Upper lobe of left lung (tissue), 6 donors: ENCODE measurements around the gene PARP2. TPM values are rescaled to one million over a fixed set of nuclear protein-coding genes. Genes with fewer than 3 reads are reported as not detected.

Source experiments
- ATAC-seq, 2 donors: fragments of 200-7000 bp; cut with Tn5 transposase; one replicate each; pipeline ENCODE4 v1.9.1; 2022; ENCODE audit warnings: mild to moderate bottlenecking in 2 of 2, moderate library complexity in 2 of 2; ENCODE audit not compliant: low FRiP score in 2 of 2
- DNase-seq, 2 donors: peaks; one replicate each; pipeline ENCODE4 v3.0.0-alpha.2; 2019 to 2020
- H3K27ac ChIP-seq, 4 donors: fragments of 200-600 bp; sonication (generic); one replicate each; pipeline ENCODE4 v1.5.1; 2016 to 2019
- H3K27me3 ChIP-seq, 4 donors: fragments of 200-600 bp; sonication (generic); one replicate each; pipeline ENCODE4 v1.5.1; 2017 to 2019
- H3K36me3 ChIP-seq, 4 donors: fragments of 200-600 bp; sonication (generic); one replicate each; pipeline ENCODE4 v1.5.1; 2016 to 2019
- H3K4me1 ChIP-seq, 4 donors: fragments of 200-600 bp; sonication (generic); one replicate each; pipeline ENCODE4 v1.5.1; 2018 to 2019
- H3K4me3 ChIP-seq, 4 donors: fragments of 200-600 bp; sonication (generic); one replicate each; pipeline ENCODE4 v1.5.1; 2017 to 2019; ENCODE audit warnings: mild to moderate bottlenecking in 2 of 4, moderate library complexity in 1 of 4
- H3K9me3 ChIP-seq, 4 donors: fragments of 200-600 bp; sonication (generic); one replicate each; pipeline ENCODE4 v1.5.1; 2018 to 2019
- EP300 ChIP-seq, 4 donors: sonication (generic); formaldehyde crosslinking; IDR thresholded peaks; one replicate each; pipeline ENCODE4 v1.5.1; 2017; ENCODE audit warnings: antibody characterized with exemption in 4 of 4, control low read depth in 2 of 4
- POLR2A ChIP-seq, 4 donors: fragments of 450-650 bp; IDR thresholded peaks; one replicate each; pipeline ENCODE4 v1.5.1; 2016 to 2017; ENCODE audit warnings: antibody characterized with exemption in 4 of 4, mild to moderate bottlenecking in 2 of 4
- POLR2AphosphoS5 ChIP-seq, 2 donors: sonication (generic); formaldehyde crosslinking; IDR thresholded peaks; one replicate each; pipeline ENCODE4 v1.5.1; 2017; ENCODE audit warnings: antibody characterized with exemption in 2 of 2
- WGBS, 2 donors: methylation state at CpG; one replicate each; pipeline ENCODE4 v1.1.5; 2017 to 2018; 5-methylcytosine and 5-hydroxymethylcytosine counted together
- small RNA-seq, 4 donors: library from RNA; depleted of rRNA; stranded (forward); fragments of <200 nt; gene quantifications; one replicate each; pipeline ENCODE3, GENCODE V24; 2016
- total RNA-seq, 6 donors: library from RNA; depleted of rRNA in 4 of 6; stranded (reverse); fragments of >200 nt in 4 of 6; gene quantifications; one replicate each; pipeline versions ENCODE4 v1.1.0 to v1.2.1, GENCODE V29; 2016 to 2021
- TF ChIP-seq, protein P1 (sequence below), 6 experiments: fragments of 450-650 bp in 4 of 6; fragments of 200-600 bp in 2 of 6; sonication (generic) in 2 of 6; IDR thresholded peaks; one replicate each; pipeline ENCODE4 v1.5.1; 2016 to 2019; ENCODE audit warnings: antibody characterized with exemption in 6 of 6
- donor health status: DM: no; HTN: no; CAD: no; lungs with moderate emphysema.
- donor health status: DM: no; HTN: yes; CAD: no; lungs with severe emphysema.

The PARP2 gene
- total RNA-seq, 6 donors from 2014 or later = 11.6 to 31.4 (median 17.6) TPM

DNA sequence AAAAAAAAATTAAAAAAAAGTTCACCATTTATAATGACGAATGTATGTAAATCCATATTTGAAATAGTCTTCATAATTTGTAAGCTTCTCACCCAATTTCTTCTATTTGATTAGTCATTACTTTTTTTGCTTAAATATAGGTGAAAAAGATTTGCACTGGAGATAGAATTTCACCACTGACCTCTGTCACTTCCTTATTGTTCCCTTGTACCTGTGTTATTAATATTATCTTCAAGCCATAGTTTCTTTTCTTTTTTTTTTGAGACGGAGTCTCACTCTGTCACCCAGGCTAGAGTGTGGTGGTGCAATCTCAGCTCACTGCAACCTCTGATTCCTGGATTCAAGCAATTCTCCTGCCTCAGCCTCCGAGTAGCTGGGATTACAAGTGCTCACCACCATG lies 54.1 kb downstream of the PARP2 start:
- no peak overlapping the region for H3K4me3 ChIP-seq
- no peak for ATAC-seq
- TF ChIP-seq POLR2AphosphoS5 (IDR thresholded peaks at IDR 0.05) = no peak
- TF ChIP-seq, protein P1, sequence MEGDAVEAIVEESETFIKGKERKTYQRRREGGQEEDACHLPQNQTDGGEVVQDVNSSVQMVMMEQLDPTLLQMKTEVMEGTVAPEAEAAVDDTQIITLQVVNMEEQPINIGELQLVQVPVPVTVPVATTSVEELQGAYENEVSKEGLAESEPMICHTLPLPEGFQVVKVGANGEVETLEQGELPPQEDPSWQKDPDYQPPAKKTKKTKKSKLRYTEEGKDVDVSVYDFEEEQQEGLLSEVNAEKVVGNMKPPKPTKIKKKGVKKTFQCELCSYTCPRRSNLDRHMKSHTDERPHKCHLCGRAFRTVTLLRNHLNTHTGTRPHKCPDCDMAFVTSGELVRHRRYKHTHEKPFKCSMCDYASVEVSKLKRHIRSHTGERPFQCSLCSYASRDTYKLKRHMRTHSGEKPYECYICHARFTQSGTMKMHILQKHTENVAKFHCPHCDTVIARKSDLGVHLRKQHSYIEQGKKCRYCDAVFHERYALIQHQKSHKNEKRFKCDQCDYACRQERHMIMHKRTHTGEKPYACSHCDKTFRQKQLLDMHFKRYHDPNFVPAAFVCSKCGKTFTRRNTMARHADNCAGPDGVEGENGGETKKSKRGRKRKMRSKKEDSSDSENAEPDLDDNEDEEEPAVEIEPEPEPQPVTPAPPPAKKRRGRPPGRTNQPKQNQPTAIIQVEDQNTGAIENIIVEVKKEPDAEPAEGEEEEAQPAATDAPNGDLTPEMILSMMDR (IDR thresholded peaks at IDR 0.05) = no peak
- no peak for TF ChIP-seq EP300 (IDR thresholded peaks at IDR 0.05)
- no peak for TF ChIP-seq POLR2A (IDR thresholded peaks at IDR 0.05)
- H3K4me1 ChIP-seq = no peaks in the 10 kb centered on the region
- H3K36me3 ChIP-seq = peaks cover 32 to 99% (median 81%) of the 10 kb centered on the region in 4 donors
- no peak for DNase-seq
- H3K27ac ChIP-seq = no peak overlapping the region
- H3K9me3 ChIP-seq = no peaks in the 10 kb centered on the region
- WGBS, 2 donors = 88 to 93% methylated on average over 3 of the region's 3 CpGs
- H3K27me3 ChIP-seq = no peaks in the 10 kb centered on the region

DNA sequence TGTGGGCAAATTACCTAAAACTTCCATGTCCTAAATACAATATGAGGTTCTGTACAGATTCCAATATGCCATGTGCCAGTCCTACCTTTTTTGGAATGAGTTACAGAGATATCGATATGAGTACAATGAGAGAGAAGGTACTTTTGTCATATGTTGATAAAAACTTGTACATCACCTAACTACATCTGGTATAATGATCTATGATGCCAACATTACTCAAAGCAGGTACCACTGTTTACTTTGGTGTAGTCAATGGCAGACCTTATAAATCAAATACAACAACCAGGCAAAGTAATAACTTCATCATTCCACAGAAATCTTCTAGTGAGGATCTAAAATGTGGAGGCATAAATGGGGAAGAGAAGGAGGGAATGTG lies 57.1 kb downstream of the PARP2 start:
- TF ChIP-seq, protein P1 (IDR thresholded peaks at IDR 0.05) = no peak
- no peak for TF ChIP-seq POLR2AphosphoS5 (IDR thresholded peaks at IDR 0.05)
- no peak for TF ChIP-seq EP300 (IDR thresholded peaks at IDR 0.05)
- no peak for TF ChIP-seq POLR2A (IDR thresholded peaks at IDR 0.05)
- Histone ChIP-seq H3K9me3 (no peaks in the 10 kb centered on the region), H3K27me3 (no peaks in the 10 kb centered on the region), H3K4me3 (no peak overlapping the region), H3K4me1 (no peaks in the 10 kb centered on the region), H3K36me3 (peaks cover 25 to 100% (median 84%) of the 10 kb centered on the region in 4 donors), H3K27ac (no peak overlapping the region)
- DNase-seq = no peak
- 97 to 100% methylated on average over 1 of the region's 1 CpG for WGBS, 2 donors
- no peak for ATAC-seq

DNA sequence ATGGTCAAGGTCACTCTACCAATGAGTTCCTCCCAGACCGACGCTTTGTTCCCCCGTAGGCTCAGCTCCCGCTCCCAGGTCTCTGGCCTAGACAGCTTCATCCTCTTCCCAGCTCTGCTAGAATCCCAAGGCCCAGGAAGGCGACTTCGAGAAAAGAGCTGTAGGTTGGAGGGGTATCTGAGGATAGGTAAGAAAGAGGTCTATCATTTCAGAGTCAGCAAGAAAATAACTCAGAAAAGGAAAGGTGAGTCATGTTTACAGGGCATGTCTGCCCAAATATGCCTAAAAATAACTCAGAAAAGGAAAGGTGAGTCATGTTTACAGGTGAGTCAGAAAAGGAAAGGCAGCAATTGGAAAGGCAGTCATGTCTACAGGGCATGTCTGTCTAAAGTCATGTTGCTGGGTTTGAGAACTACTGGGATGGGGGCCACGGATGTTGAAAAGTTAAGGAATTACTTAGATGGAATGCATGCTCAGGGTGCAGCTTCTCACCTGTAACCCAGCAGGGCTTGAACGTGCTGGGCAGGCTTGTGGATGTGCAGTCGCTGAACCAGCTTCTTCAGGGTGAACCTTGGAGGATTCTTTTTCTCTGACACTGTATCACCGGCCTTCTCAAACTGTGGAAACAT lies 57.6 kb downstream of the PARP2 start:
- Histone ChIP-seq H3K9me3 (no peaks in the 10 kb centered on the region), H3K4me1 (no peaks in the 10 kb centered on the region), H3K27me3 (no peaks in the 10 kb centered on the region), H3K36me3 (peaks cover 20 to 100% (median 82%) of the 10 kb centered on the region in 4 donors), H3K27ac (no peak overlapping the region), H3K4me3 (no peak overlapping the region)
- TF ChIP-seq EP300 (IDR thresholded peaks at IDR 0.05) (no peak), POLR2AphosphoS5 (IDR thresholded peaks at IDR 0.05) (no peak), POLR2A (IDR thresholded peaks at IDR 0.05) (no peak)
- TF ChIP-seq, protein P1 (IDR thresholded peaks at IDR 0.05) = no peak
- WGBS, 2 donors = 92 to 94% methylated on average over 10 of the region's 10 CpGs
- DNase-seq (no peak), ATAC-seq (no peak)

DNA sequence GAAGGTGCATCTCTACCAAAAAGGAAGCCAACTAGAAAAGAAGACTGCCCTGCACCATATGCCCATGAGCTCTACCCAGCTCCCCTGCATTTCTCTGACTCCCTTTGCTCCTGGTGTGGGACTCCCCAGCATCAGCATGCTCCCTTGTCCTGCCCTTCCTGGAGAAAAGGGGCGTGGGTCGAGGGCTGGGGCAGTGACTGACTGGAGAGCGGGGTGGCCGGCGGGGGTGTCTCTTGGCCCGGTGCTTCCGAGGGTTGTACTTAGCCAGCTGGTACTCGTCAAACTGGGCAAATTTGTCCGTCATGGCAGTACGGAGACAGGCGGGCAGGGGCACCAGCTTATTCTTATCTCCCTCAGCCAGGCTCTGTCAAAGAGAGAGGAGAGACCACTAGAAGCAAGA lies 60.1 kb downstream of the PARP2 start:
- Histone ChIP-seq H3K4me1 (no peaks in the 10 kb centered on the region), H3K27ac (no peak overlapping the region), H3K4me3 (no peak overlapping the region), H3K27me3 (no peaks in the 10 kb centered on the region), H3K36me3 (peaks cover 22 to 100% (median 83%) of the 10 kb centered on the region in 4 donors), H3K9me3 (no peaks in the 10 kb centered on the region)
- ATAC-seq (no peak), DNase-seq (peak in 1 of 2 donors; percentile 30)
- 91 to 93% methylated on average over 11 of the region's 11 CpGs for WGBS, 2 donors
- TF ChIP-seq POLR2A (IDR thresholded peaks at IDR 0.05) = no peak
- no peak for TF ChIP-seq EP300 (IDR thresholded peaks at IDR 0.05)
- TF ChIP-seq, protein P1 (IDR thresholded peaks at IDR 0.05) = no peak
- no peak for TF ChIP-seq POLR2AphosphoS5 (IDR thresholded peaks at IDR 0.05)

Small RNA genes lying within 50 kb of the gene (small RNA-seq; reads per million reads assigned to genes)
- gene SNORA79B (0 to 1.4 (median 0) reads per million in 4 donors), gene SNORD126 (66.2 to 261 (median 158) reads per million in 4 donors)

Other genes starting within 250 kb of the PARP2 start
- gene OR4K17, start 232.9 kb upstream of the PARP2 start, total RNA-seq = not detected
- gene OR4N5, start 204.8 kb upstream of the PARP2 start, total RNA-seq = not detected
- gene OR11G2, start 152.7 kb upstream of the PARP2 start, total RNA-seq = not detected
- not detected for gene OR11H6, start 119.9 kb upstream of the PARP2 start, total RNA-seq
- gene OR11H7, start 114.7 kb upstream of the PARP2 start, total RNA-seq = not detected
- gene OR11H4, start 104.3 kb upstream of the PARP2 start, total RNA-seq = not detected
- 10 to 100 TPM in 4 of 6 donors, 1 to 10 TPM in 2; 8.1 to 28.4 (median 17.7) TPM for gene TTC5, start 37.7 kb upstream of the PARP2 start, total RNA-seq
- 10 to 100 TPM; 27.1 to 50.5 (median 44.7) TPM for gene CCNB1IP1, start 10.4 kb upstream of the PARP2 start, total RNA-seq
- gene TEP1, start 69.9 kb downstream of the PARP2 start, total RNA-seq = 10 to 100 TPM; 23.3 to 97.4 (median 39.6) TPM
- gene KLHL33, start 92.5 kb downstream of the PARP2 start, total RNA-seq = under 1 TPM in 3 of 6 donors, not detected in 3; 0.22 to 0.60 (median 0.24) TPM
- 10 to 100 TPM; 31.7 to 58.8 (median 48.1) TPM for gene OSGEP, start 111.2 kb downstream of the PARP2 start, total RNA-seq
- gene APEX1, start 111.6 kb downstream of the PARP2 start, total RNA-seq = 100 to 1,000 TPM in 4 of 6 donors, 10 to 100 TPM in 2; 81.5 to 134 (median 119) TPM
- 10 to 100 TPM; 20.8 to 58.7 (median 34.2) TPM for gene PIP4P1, start 117.8 kb downstream of the PARP2 start, total RNA-seq
- gene PNP, start 125.8 kb downstream of the PARP2 start, total RNA-seq = 10 to 100 TPM in 5 of 6 donors, 1 to 10 TPM in 1; 6.3 to 98.8 (median 32.9) TPM
- gene RNASE10, start 161.9 kb downstream of the PARP2 start, total RNA-seq = 1 to 10 TPM in 1 of 6 donors, under 1 TPM in 1, not detected in 4; 0.64 to 1.0 TPM
- gene RNASE9, start 217.4 kb downstream of the PARP2 start, total RNA-seq = not detected
- gene RNASE11, start 244.4 kb downstream of the PARP2 start, total RNA-seq = not detected
- gene RNASE12, start 247.7 kb downstream of the PARP2 start, total RNA-seq = not detected